ENCODE measurements around the gene LAPTM4A. TPM values are rescaled to one million over a fixed set of nuclear protein-coding genes. Genes with fewer than 3 reads are reported as not detected.
A peak's percentile ranks its signal among the peaks of the same experiment; 100 is the strongest.

LAPTM4A gene
- total RNA-seq, 4 donors from 2014 or later, result 27.3 to 65.0 (median 50.0) TPM

- Histone ChIP-seq H3K4me1 (peaks cover 0 to 32% (median 2%) of the 10 kb centered on the region in 4 donors), H3K9me3 (no peaks in the 10 kb centered on the region), H3K27me3 (no peaks in the 10 kb centered on the region), H3K4me3 (peak overlapping the region; percentile 67 to 82 (median 78)), H3K27ac (peak overlapping the region; percentile 92 to 98 (median 94)), H3K36me3 (no peaks in the 10 kb centered on the region)
- TF ChIP-seq CTCF (IDR thresholded peaks at IDR 0.05) (no peak), POLR2A (IDR thresholded peaks at IDR 0.05) (peak in 1 of 2 donors; percentile 61)
- no peak for DNase-seq
Measured at GRCh38 chr2:20052229-20052851, 912 bp upstream of the LAPTM4A start.

GRCh38 chr2:20050646-20051531 is 539 bp downstream of the LAPTM4A start:
- Histone ChIP-seq H3K27ac (peak overlapping the region; percentile 92 to 98 (median 94)), H3K36me3 (no peaks in the 10 kb centered on the region), H3K4me3 (peak overlapping the region; percentile 67 to 82 (median 78)), H3K4me1 (peaks cover 0 to 32% (median 2%) of the 10 kb centered on the region in 4 donors), H3K27me3 (no peaks in the 10 kb centered on the region), H3K9me3 (no peaks in the 10 kb centered on the region)
- TF ChIP-seq POLR2A (IDR thresholded peaks at IDR 0.05), result no peak
- TF ChIP-seq CTCF (IDR thresholded peaks at IDR 0.05), result no peak
- peak; percentile 41 to 75 (median 59) for DNase-seq

- no peak for TF ChIP-seq CTCF (IDR thresholded peaks at IDR 0.05)
- peak in 1 of 2 donors; percentile 9 for TF ChIP-seq POLR2A (IDR thresholded peaks at IDR 0.05)
- Histone ChIP-seq H3K27me3 (no peaks in the 10 kb centered on the region), H3K9me3 (no peaks in the 10 kb centered on the region), H3K27ac (peak overlapping the region; percentile 92 to 98 (median 94)), H3K4me3 (peak overlapping the region; percentile 67 to 82 (median 78)), H3K4me1 (peaks cover 0 to 32% (median 2%) of the 10 kb centered on the region in 4 donors), H3K36me3 (no peaks in the 10 kb centered on the region)
- peak in 2 of 3 donors; percentile 61 to 69 for DNase-seq
Measured at GRCh38 chr2:20050104-20050645, 1.3 kb downstream of the LAPTM4A start.

GRCh38 chr2:20049637-20050036 is 1.8 kb downstream of the LAPTM4A start:
- DNase-seq, result no peak
- TF ChIP-seq CTCF (IDR thresholded peaks at IDR 0.05), result no peak
- no peak for TF ChIP-seq POLR2A (IDR thresholded peaks at IDR 0.05)
- Histone ChIP-seq H3K27ac (peak overlapping the region in 3 of 4 donors; percentile 94 to 98 (median 94)), H3K4me3 (peak overlapping the region; percentile 67 to 82 (median 78)), H3K9me3 (no peaks in the 10 kb centered on the region), H3K27me3 (no peaks in the 10 kb centered on the region), H3K36me3 (no peaks in the 10 kb centered on the region), H3K4me1 (peaks cover 0 to 36% (median 2%) of the 10 kb centered on the region in 4 donors)

Measured in Peyer's patch (tissue), 4 donors.